IMR-90 (cell line): ENCODE data around the gene CAPN8. TPM values are rescaled to one million over a fixed set of nuclear protein-coding genes. Genes with fewer than 3 reads are reported as not detected.

Experiments
- ATAC-seq: fragments of 200-7000 bp; cut with Tn5 transposase; 2 replicates; pipeline ENCODE4 v1.9.1; 2020; ENCODE audit warnings: low read depth, mild to moderate bottlenecking, moderate library complexity
- BruUV-seq: library from RNA; stranded (reverse); fragments of 400-500 nt; replicated peaks from 2 replicates; lab custom pipeline; 2021; lab: Mats Ljungman, UMichigan
- CTCF ChIA-PET: fragments of 300-600 bp; formaldehyde crosslinking; extraction: SDS; loops from one replicate; lab custom pipeline; 2021; ENCODE audit warnings: antibody characterized with exemption; lab: Yijun Ruan, JAX
- POLR2A ChIA-PET: fragments of 300-600 bp; sonication (Branson Sonifier 250); formaldehyde crosslinking; loops from one replicate; lab custom pipeline; 2022; ENCODE audit warnings: antibody characterized with exemption; ENCODE audit not compliant: unreplicated experiment; lab: Charles Lee
- DNase-seq: peaks from one replicate; pipeline ENCODE4 v3.0.0; 2013
- H2AFZ ChIP-seq: replicated peaks from 2 replicates; pipeline ENCODE3; 2013; ENCODE audit warnings: low read length, mild to moderate bottlenecking; ENCODE audit not compliant: poor library complexity
- H2AK5ac ChIP-seq: 2 replicates; pipeline ENCODE4 v1.6.1; 2013; ENCODE audit warnings: low read depth, low read length, inconsistent platforms
- H2AK9ac ChIP-seq: replicated peaks from 2 replicates; pipeline ENCODE3; 2013; ENCODE audit warnings: mild to moderate bottlenecking, low read depth, low read length, moderate library complexity; ENCODE audit not compliant: poor library complexity
- H2BK120ac ChIP-seq: 2 replicates; pipeline ENCODE4 v1.6.1; 2013; ENCODE audit warnings: low read depth, low read length, inconsistent platforms
- H2BK15ac ChIP-seq: 3 replicates; pipeline ENCODE4 v1.6.1; 2013; ENCODE audit warnings: low read depth, low read length, inconsistent platforms
- H2BK20ac ChIP-seq: 2 replicates; pipeline ENCODE4 v1.6.1; 2013; ENCODE audit warnings: low read depth, mild to moderate bottlenecking, inconsistent platforms, low read length, moderate library complexity
- H2BK5ac ChIP-seq: 2 replicates; pipeline ENCODE4 v1.6.1; 2013; ENCODE audit warnings: mild to moderate bottlenecking, low read depth, low read length, inconsistent platforms; ENCODE audit not compliant: poor library complexity, severe bottlenecking
- H3K14ac ChIP-seq: replicated peaks from 2 replicates; pipeline ENCODE4 v1.6.1; 2013; ENCODE audit warnings: low read depth, low read length, inconsistent platforms
- H3K18ac ChIP-seq: 2 replicates; pipeline ENCODE4 v1.6.1; 2013; ENCODE audit warnings: low read depth, low read length, control low read depth
- H3K23ac ChIP-seq: 2 replicates; pipeline ENCODE4 v1.6.1; 2013; ENCODE audit warnings: low read depth, low read length, inconsistent platforms
- H3K27ac ChIP-seq: 2 replicates; pipeline ENCODE4 v1.5.1; 2013; ENCODE audit warnings: mild to moderate bottlenecking, control low read depth, low read length; ENCODE audit not compliant: insufficient read depth
- H3K27me3 ChIP-seq: 2 replicates; pipeline ENCODE4 v1.6.1; 2013; ENCODE audit warnings: low read length; ENCODE audit not compliant: control insufficient read depth, insufficient read depth
- H3K36me3 ChIP-seq: 2 replicates; pipeline ENCODE4 v1.6.1; 2013; ENCODE audit warnings: low read length, mixed read lengths; ENCODE audit not compliant: control insufficient read depth, insufficient read depth
- H3K4ac ChIP-seq: 2 replicates; pipeline ENCODE4 v1.6.1; 2013; ENCODE audit warnings: low read depth, low read length, inconsistent platforms
- H3K4me1 ChIP-seq: 2 replicates; pipeline ENCODE4 v1.6.1; 2013; ENCODE audit warnings: low read length, mixed read lengths; ENCODE audit not compliant: control insufficient read depth, insufficient read depth
- H3K4me2 ChIP-seq: 2 replicates; pipeline ENCODE4 v1.6.1; 2013; ENCODE audit warnings: low read depth, mild to moderate bottlenecking, control low read depth, low read length, moderate library complexity
- H3K4me3 ChIP-seq: 2 replicates; pipeline ENCODE4 v1.5.1; 2013; ENCODE audit warnings: low read depth, mild to moderate bottlenecking, control low read depth, low read length, moderate library complexity; ENCODE audit not compliant: insufficient read depth
- H3K56ac ChIP-seq: 2 replicates; pipeline ENCODE4 v1.6.1; 2013; ENCODE audit warnings: low read length, inconsistent platforms; ENCODE audit not compliant: insufficient read depth; ENCODE audit errors: extremely low read depth
- H3K79me1 ChIP-seq, 2 experiments: 2 replicates each; pipeline ENCODE4 v1.6.1; 2013; ENCODE audit warnings: low read length in 2 of 2, inconsistent platforms in 1 of 2, low read depth in 1 of 2
- H3K9ac ChIP-seq: 2 replicates; pipeline ENCODE4 v1.6.1; 2013; ENCODE audit warnings: low read depth, low read length, control low read depth
- H3K9me1 ChIP-seq: 2 replicates; pipeline ENCODE4 v1.6.1; 2013; ENCODE audit warnings: low read length, inconsistent platforms; ENCODE audit not compliant: insufficient read depth
- H3K9me3 ChIP-seq: 2 replicates; pipeline ENCODE4 v1.6.1; 2013; ENCODE audit warnings: low read length; ENCODE audit not compliant: control insufficient read depth, insufficient read depth
- H4K20me1 ChIP-seq: 2 replicates; pipeline ENCODE4 v1.6.1; 2013; ENCODE audit warnings: low read length, inconsistent platforms; ENCODE audit not compliant: insufficient read depth
- H4K5ac ChIP-seq: 2 replicates; pipeline ENCODE4 v1.6.1; 2013; ENCODE audit warnings: mild to moderate bottlenecking, low read depth, low read length, control low read depth
- H4K8ac ChIP-seq, 2 experiments: 2 replicates each; pipeline ENCODE4 v1.6.1; 2013; ENCODE audit warnings: low read depth in 2 of 2, low read length in 2 of 2, control low read depth in 1 of 2, inconsistent platforms in 1 of 2
- H4K91ac ChIP-seq: 2 replicates; pipeline ENCODE4 v1.6.1; 2013; ENCODE audit warnings: low read depth, low read length, inconsistent platforms; ENCODE audit not compliant: insufficient read depth
- CTCF ChIP-seq: conservative IDR thresholded peaks from 2 replicates; pipeline ENCODE4 v1.5.1; 2012; ENCODE audit warnings: mild to moderate bottlenecking, low read depth, low read length, improper control_type of control experiment
- ELK1 ChIP-seq: fragments of 150-350 bp; IDR thresholded peaks from 2 replicates; pipeline ENCODE4 v1.6.1; 2016; ENCODE audit warnings: low read depth, mild to moderate bottlenecking, low read length, moderate library complexity, borderline replicate concordance
- MAZ ChIP-seq: IDR thresholded peaks from 2 replicates; pipeline ENCODE4 v1.6.1; 2012; ENCODE audit warnings: low read depth, mild to moderate bottlenecking, low read length, improper control_type of control experiment, moderate library complexity, borderline replicate concordance
- POLR2A ChIP-seq: IDR thresholded peaks from 2 replicates; pipeline ENCODE4 v1.6.1; 2012; ENCODE audit warnings: mild to moderate bottlenecking, low read depth, low read length
- RAD21 ChIP-seq: IDR thresholded peaks from 2 replicates; pipeline ENCODE4 v1.6.1; 2012; ENCODE audit warnings: low read length, improper control_type of control experiment
- RCOR1 ChIP-seq: IDR thresholded peaks from 2 replicates; pipeline ENCODE4 v1.6.1; 2012; ENCODE audit warnings: mild to moderate bottlenecking, low read length, improper control_type of control experiment; ENCODE audit not compliant: insufficient replicate concordance
- RFX5 ChIP-seq: IDR thresholded peaks from 2 replicates; pipeline ENCODE4 v1.8.0; 2012; ENCODE audit warnings: low read depth, mild to moderate bottlenecking, low read length, moderate library complexity
- SMC3 ChIP-seq: fragments of 150-350 bp; IDR thresholded peaks from 2 replicates; pipeline ENCODE4 v1.6.1; 2016; ENCODE audit warnings: low read depth, mild to moderate bottlenecking, antibody characterized with exemption, low read length, moderate library complexity
- USF2 ChIP-seq: fragments of 150-350 bp; IDR thresholded peaks from 2 replicates; pipeline ENCODE4 v1.6.1; 2017; ENCODE audit warnings: mild to moderate bottlenecking, antibody characterized with exemption, low read length, low read depth
- WGBS, 2 experiments: methylation state at CpG; one replicate each; pipeline versions ENCODE4 v1.1.5 to v1.1.7; 2013; ENCODE audit warnings: missing lambda C conversion rate in 2 of 2; ENCODE audit not compliant: insufficient read length in 1 of 2; ENCODE audit errors: extremely low coverage in 2 of 2; 5-methylcytosine and 5-hydroxymethylcytosine counted together
- dilution Hi-C: fragments of 300-500 bp; cut with HindIII; formaldehyde crosslinking; loops from one replicate; pipeline ENCODE4 v1.14.3; 2018; ENCODE audit warnings: low sequenced_read_pairs; ENCODE audit not compliant: unreplicated experiment
- in situ Hi-C: fragments of 300-500 bp; cut with MboI; formaldehyde crosslinking; loops from 3 replicates; pipeline ENCODE4 v1.14.3; 2019; ENCODE audit warnings: low sequenced_read_pairs, inconsistent platforms, mixed read lengths
- intact Hi-C: fragments of 100-400 bp; cut with micrococcal nuclease; formaldehyde crosslinking; loops from 2 replicates; pipeline ENCODE4 v1.10.0; 2022
- polyA plus RNA-seq, 3 experiments: library from polyadenylated mRNA; depleted of rRNA; stranded (reverse); fragments of >200 nt; gene quantifications; 2 replicates each; pipeline ENCODE4 v1.2.3, GENCODE V29; 2012; ENCODE audit warnings: low replicate concordance in 1 of 3
- total RNA-seq: library from RNA; depleted of rRNA; stranded (reverse); fragments of >200 nt; gene quantifications from 2 replicates; pipeline ENCODE4 v1.2.3, GENCODE V29; 2012

The CAPN8 gene
- total and polyA plus RNA-seq, 2 of the 4 experiments (the other 2 are of a cell fraction): not detected

GRCh38 chr1:223553957-223554356 lies 111.5 kb downstream of the CAPN8 start:
- CTCF ChIA-PET: interaction anchor here (1.2 kb wide), 1 partner anchor 74 kb away, joined by 5 read pairs; no protein-coding TSS in a partner anchor

More at GRCh38 chr1:223553957-223554356, 111.5 kb downstream of the CAPN8 start:
- Histone ChIP-seq H3K18ac (no peak overlapping the region), H3K14ac (no peak overlapping the region), H4K91ac (no peak overlapping the region), H3K27me3 (peaks cover 17% of the 10 kb centered on the region), H3K36me3 (no peaks in the 10 kb centered on the region), H2AK9ac (no peak overlapping the region), H2AFZ (no peak overlapping the region), H3K4ac (no peak overlapping the region), H3K9me1 (no peaks in the 10 kb centered on the region), H3K79me1 (no peaks in the 10 kb centered on the region), H3K4me3 (no peak overlapping the region), H3K27ac (no peak overlapping the region), H2BK120ac (no peak overlapping the region), H4K20me1 (no peaks in the 10 kb centered on the region), H2AK5ac (no peak overlapping the region), H4K8ac (no peak overlapping the region), H2BK15ac (no peak overlapping the region), H3K4me1 (no peaks in the 10 kb centered on the region), H3K9me3 (no peaks in the 10 kb centered on the region), H2BK20ac (no peak overlapping the region), H3K4me2 (no peak overlapping the region), H4K5ac (no peak overlapping the region), H3K23ac (no peak overlapping the region), H3K56ac (no peak overlapping the region), H2BK5ac (no peak overlapping the region), H3K9ac (no peak overlapping the region)
- no peak for ATAC-seq
- DNase-seq: no peak
- WGBS, 2 experiments: no CpG with 5 or more reads among the region's 3 CpGs
- in situ Hi-C loops: no loop called here
- POLR2A ChIA-PET: no interaction called here
- intact Hi-C loops: no loop called here
- no peak for TF ChIP-seq USF2
- TF ChIP-seq SMC3: no peak
- TF ChIP-seq CTCF: no peak
- no peak for TF ChIP-seq RCOR1
- no peak for TF ChIP-seq RFX5
- TF ChIP-seq POLR2A: no peak
- no peak for TF ChIP-seq ELK1
- TF ChIP-seq MAZ: no peak
- no peak for TF ChIP-seq RAD21
- no TSS peak for BruUV-seq
- dilution Hi-C loops: no loop called here
